ENCODE results near the gene CTDSPL. TPM values are rescaled to one million over a fixed set of nuclear protein-coding genes. Genes with fewer than 3 reads are reported as not detected.

CTDSPL gene
- total and polyA plus RNA-seq, 2 of the 13 experiments (the other 11 are each of a cell fraction or from before 2014, with no cell fraction given): 26.1 to 142 TPM

- no peak for TF ChIP-seq SKI (IDR thresholded peaks at IDR 0.05; ENCODE audit: partially characterized antibody)
- TF ChIP-seq ZNF747 (CRISPR knock-in tag; IDR thresholded peaks at IDR 0.05; ENCODE audit: borderline replicate concordance): no peak
- peak; percentile 51; the same call in 1 of the 2 replicates for TF ChIP-seq KDM5B (CRISPR knock-in tag; IDR thresholded peaks at IDR 0.05; ENCODE audit: borderline replicate concordance)
- no peak; the same call in 1 of the 2 replicates for TF ChIP-seq POLR2G (IDR thresholded peaks at IDR 0.05; ENCODE audit: low read depth, low read length)
- TF ChIP-seq FOXM1 (CRISPR knock-in tag; IDR thresholded peaks at IDR 0.05): no peak
- 0 out of 2 replicates have a peak, but pooled peaks have one; percentile 62 for TF ChIP-seq TERF1 (CRISPR knock-in tag; IDR thresholded peaks at IDR 0.05)
- 0 out of 2 replicates have a peak, but pooled peaks have one; percentile 14 for TF ChIP-seq DRAP1 (CRISPR knock-in tag; IDR thresholded peaks at IDR 0.05)
- TF ChIP-seq KDM5A (IDR thresholded peaks at IDR 0.05; ENCODE audit: borderline replicate concordance, low read length): no peak; the same call in 1 of the 2 replicates
- TF ChIP-seq ARNT2 (CRISPR knock-in tag; IDR thresholded peaks at IDR 0.05; ENCODE audit: low read depth): no peak
- peak; percentile 49 for TF ChIP-seq SALL1 (CRISPR knock-in tag; IDR thresholded peaks at IDR 0.05)
- TF ChIP-seq KDM2A (CRISPR knock-in tag; IDR thresholded peaks at IDR 0.05; ENCODE audit: borderline replicate concordance, low read depth): 0 out of 2 replicates have a peak, but pooled peaks have one; percentile 25
- TF ChIP-seq TFDP1 (CRISPR knock-in tag; IDR thresholded peaks at IDR 0.05; ENCODE audit: borderline replicate concordance): no peak
- no peak for TF ChIP-seq U2AF1 (optimal IDR thresholded peaks at IDR 0.05; ENCODE audit: low read depth, low read length)
- no peak for TF ChIP-seq ZNF260 (CRISPR knock-in tag; IDR thresholded peaks at IDR 0.05; ENCODE audit: borderline replicate concordance, low read depth)
- TF ChIP-seq JARID2 (CRISPR knock-in tag; IDR thresholded peaks at IDR 0.05; ENCODE audit: insufficient replicate concordance): no peak
- no peak for TF ChIP-seq ARNTL (CRISPR knock-in tag; IDR thresholded peaks at IDR 0.05)
- TF ChIP-seq ZSCAN25 (CRISPR knock-in tag; IDR thresholded peaks at IDR 0.05): peak; percentile 53; the same call in 1 of the 2 replicates
- peak; percentile 9; the same call in 1 of the 2 replicates for TF ChIP-seq MAX (IDR thresholded peaks at IDR 0.05)
- TF ChIP-seq ZNF598 (CRISPR knock-in tag; IDR thresholded peaks at IDR 0.05; ENCODE audit: borderline replicate concordance): peak; percentile 40; the same call in 1 of the 2 replicates
- peak; percentile 55; the same call in 1 of the 2 replicates for TF ChIP-seq TGIF2 (CRISPR knock-in tag; IDR thresholded peaks at IDR 0.05)
- no peak for TF ChIP-seq GRHL1 (CRISPR knock-in tag; conservative IDR thresholded peaks at IDR 0.05)
- no peak; the same call in 1 of the 2 replicates for TF ChIP-seq ZBTB1 (CRISPR knock-in tag; IDR thresholded peaks at IDR 0.05; ENCODE audit: borderline replicate concordance)
- peak; percentile 42 for TF ChIP-seq ZFX (CRISPR knock-in tag; IDR thresholded peaks at IDR 0.05; ENCODE audit: low read depth)
These were observed 681 bp downstream of the CTDSPL start (continued) for GRCh38 chr3:37862219-37862902.

Data from HepG2 (cell line).